Transverse colon (tissue), 4 donors: ENCODE measurements around the gene EME2.

Source experiments
- CTCF ChIP-seq, 5 experiments: fragments of 200-600 bp in 3 of 5; fragments of 450-650 bp in 2 of 5; sonication (generic) in 3 of 5; IDR thresholded peaks; 1 replicate in 2 of 5; 2 replicates in 3 of 5; pipeline ENCODE4 v1.5.1; 2016 to 2017; ENCODE audit warnings: antibody characterized with exemption in 5 of 5, inconsistent platforms in 3 of 5, mild to moderate bottlenecking in 2 of 5, moderate library complexity in 1 of 5
- POLR2AphosphoS5 ChIP-seq, 3 donors: sonication (generic); formaldehyde crosslinking; IDR thresholded peaks; one replicate each; pipeline ENCODE4 v1.6.1; 2016; ENCODE audit warnings: antibody characterized with exemption in 3 of 3

GRCh38 chr16:1754204-1754603, 18.4 kb upstream of the EME2 start:
- no peak for TF ChIP-seq CTCF (IDR thresholded peaks at IDR 0.05)
- no peak for TF ChIP-seq POLR2AphosphoS5 (IDR thresholded peaks at IDR 0.05)
